Prostate gland (tissue), 2 donors: ENCODE measurements around the gene NNT.

Experiments
- CTCF ChIP-seq, 4 experiments: fragments of 200-600 bp in 2 of 4; fragments of 450-650 bp in 2 of 4; sonication (generic) in 2 of 4; IDR thresholded peaks; 1 replicate in 3 of 4; 2 replicates in 1 of 4; pipeline ENCODE4 v1.5.1; 2016 to 2019; ENCODE audit warnings: antibody characterized with exemption in 4 of 4, mild to moderate bottlenecking in 2 of 4, moderate library complexity in 2 of 4
- POLR2A ChIP-seq: fragments of 450-650 bp; IDR thresholded peaks from one replicate; pipeline ENCODE4 v1.6.1; 2016; ENCODE audit warnings: antibody characterized with exemption, mild to moderate bottlenecking
- POLR2AphosphoS5 ChIP-seq: sonication (generic); formaldehyde crosslinking; IDR thresholded peaks from one replicate; pipeline ENCODE4 v1.6.1; 2017; ENCODE audit warnings: antibody characterized with exemption

DNA sequence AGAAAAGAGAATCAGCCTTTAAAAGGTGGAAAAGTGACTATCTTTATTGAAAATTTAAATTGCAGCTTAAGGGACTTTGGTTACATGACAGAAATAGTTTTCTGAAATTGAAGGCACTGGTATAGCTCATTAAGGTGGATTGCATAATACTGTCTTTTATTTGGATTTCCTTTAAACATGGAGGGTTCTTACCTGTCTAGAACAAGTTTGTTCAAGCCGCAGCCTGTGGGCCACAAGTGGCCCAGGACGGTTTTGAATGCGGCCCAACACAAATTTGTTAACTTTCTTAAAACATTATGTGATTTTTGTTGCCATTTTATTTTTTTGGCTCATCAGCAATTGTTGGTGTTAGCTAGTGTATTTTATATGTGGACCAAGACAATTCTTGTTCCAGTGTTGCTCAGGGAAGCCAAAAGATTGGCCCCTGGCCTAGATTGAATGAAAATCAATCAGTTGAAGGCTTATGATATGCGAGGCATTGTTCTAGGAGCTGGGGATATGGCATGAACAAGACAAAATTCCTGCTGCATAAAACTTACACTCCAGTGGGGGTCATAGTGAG is 18.0 kb downstream of the NNT start:
- no peak for TF ChIP-seq CTCF (IDR thresholded peaks at IDR 0.05)
- TF ChIP-seq POLR2AphosphoS5: peak; percentile 21
- no peak for TF ChIP-seq POLR2A
